Measurements from ENCODE around the gene EIF5A2.

- no peak for TF ChIP-seq CTCF (IDR thresholded peaks at IDR 0.05 in 4 of 5, conservative IDR thresholded peaks at IDR 0.05 in 1 of 5)
- TF ChIP-seq POLR2A (IDR thresholded peaks at IDR 0.05), result no peak
Observed at GRCh38 chr3:170840291-170840859, 68.1 kb downstream of the EIF5A2 start.
